A549 treated with dexamethasone at 1 μM for 4 hours (cell line): ENCODE measurements around the gene UBE2G2. TPM values are rescaled to one million over a fixed set of nuclear protein-coding genes. Genes with fewer than 3 reads are reported as not detected.

Experiments used
- total RNA-seq: library from RNA; stranded (reverse); fragments of 200-300 nt; extraction: Qiagen RNA extraction; gene quantifications from 5 replicates; pipeline ENCODE4 v1.2.3, GENCODE V29; 2022

The UBE2G2 gene
- 28.1 to 33.5 TPM (median 32.3 TPM) in 5 replicates for total RNA-seq

GRCh38 chr21:44801468-44802395, at the start of gene UBE2G2:
TSS of gene UBE2G2 (minus strand) at chr21:44801820. CDS start at chr21:44801748, 72 bp downstream.

GRCh38 chr21:44817914-44818639, 16.5 kb upstream of the UBE2G2 start, which contains the start of gene SUMO3:
TSS of gene SUMO3 (minus strand) at chr21:44818062. CDS start at chr21:44817968, 94 bp downstream.

Other genes starting within 250 kb of the UBE2G2 start
- gene KRTAP10-3, start 243.0 kb downstream of the UBE2G2 start, total RNA-seq, result not detected in 5 replicates
- not detected in 5 replicates for gene KRTAP10-4, start 228.1 kb downstream of the UBE2G2 start, total RNA-seq
- gene KRTAP10-5, start 221.2 kb downstream of the UBE2G2 start, total RNA-seq, result not detected in 5 replicates
- not detected in 5 replicates for gene KRTAP10-6, start 209.3 kb downstream of the UBE2G2 start, total RNA-seq
- gene KRTAP10-7, start 201.2 kb downstream of the UBE2G2 start, total RNA-seq, result not detected in 5 replicates
- not detected in 5 replicates for gene KRTAP10-8, start 189.7 kb downstream of the UBE2G2 start, total RNA-seq
- gene KRTAP10-9, start 174.7 kb downstream of the UBE2G2 start, total RNA-seq, result not detected in 5 replicates
- gene KRTAP10-10, start 164.5 kb downstream of the UBE2G2 start, total RNA-seq, result not detected in 5 replicates
- gene KRTAP10-11, start 155.4 kb downstream of the UBE2G2 start, total RNA-seq, result not detected in 5 replicates
- gene KRTAP12-4, start 147.2 kb downstream of the UBE2G2 start, total RNA-seq, result not detected in 5 replicates
- gene KRTAP12-3, start 143.9 kb downstream of the UBE2G2 start, total RNA-seq, result not detected in 5 replicates
- not detected in 5 replicates for gene KRTAP12-2, start 134.9 kb downstream of the UBE2G2 start, total RNA-seq
- not detected in 5 replicates for gene KRTAP12-1, start 119.7 kb downstream of the UBE2G2 start, total RNA-seq
- gene KRTAP10-12, start 104.6 kb downstream of the UBE2G2 start, total RNA-seq, result not detected in 5 replicates
- 0.04 TPM in 1 of 5 replicates, not detected in the others for gene TSPEAR, start 90.2 kb downstream of the UBE2G2 start, total RNA-seq
- 58.2 to 69.1 TPM (median 66.8 TPM) in 5 replicates for gene SUMO3, start 16.2 kb upstream of the UBE2G2 start, total RNA-seq
- gene PTTG1IP, start 71.9 kb upstream of the UBE2G2 start, total RNA-seq, result 88.5 to 101 TPM (median 96.8 TPM) in 5 replicates
- 0.56 to 0.94 TPM (median 0.76 TPM) in 5 replicates for gene ITGB2, start 119.1 kb upstream of the UBE2G2 start, total RNA-seq
- gene SLX9, start 138.2 kb upstream of the UBE2G2 start, total RNA-seq, result 43.8 to 57.8 TPM (median 56.0 TPM) in 5 replicates